Cardiac septum (tissue), 1 donor: Measurements from ENCODE around the gene DRAXIN. TPM values are rescaled to one million over a fixed set of nuclear protein-coding genes. Genes with fewer than 3 reads are reported as not detected.

Source experiments
- DNase-seq: peaks from one replicate; pipeline ENCODE4 v3.0.0-alpha.2; 2020; ENCODE audit warnings: low spot score
- intact Hi-C: fragments of 100-400 bp; cut with DNase I; formaldehyde crosslinking; loops from one replicate; pipeline ENCODE4 v1.14.0; 2022
- total RNA-seq: library from RNA; stranded (reverse); fragmentation: NEBNext Ultra II Directional; extraction: Animal tissue kit (Norgen Biotek cat#: 25700); gene quantifications from one replicate; pipeline ENCODE4 v1.2.1, GENCODE V29; 2021
- donor health status: DM: no; HTN: no; CAD: no.

Gene DRAXIN
- total RNA-seq, 1 donor from 2014 or later, result 0.05 TPM

DNA sequence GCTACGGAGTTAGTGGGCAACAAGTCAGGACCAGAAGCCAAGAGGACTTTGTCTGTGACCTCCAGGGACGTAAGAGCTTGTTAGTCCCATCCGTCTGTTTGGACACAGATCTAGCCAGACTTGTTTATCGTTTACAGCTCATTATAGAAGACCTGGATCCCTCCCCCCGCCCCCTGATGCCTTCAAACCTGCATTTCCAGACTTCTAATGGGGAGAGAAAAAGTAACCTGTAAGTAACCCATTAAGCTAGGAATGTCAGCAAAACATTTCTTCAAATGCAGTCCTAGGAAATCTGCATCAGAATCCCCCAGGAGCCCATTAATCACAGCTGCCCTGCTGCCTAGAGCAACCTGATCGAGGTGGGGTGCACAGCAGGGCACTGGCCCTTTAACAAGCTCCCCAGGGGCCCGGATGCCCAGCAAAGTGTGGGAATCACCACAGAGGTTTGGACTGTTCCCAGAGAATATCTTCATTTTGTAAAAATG is 9.2 kb upstream of the DRAXIN start:
- no peak for DNase-seq
- intact Hi-C loops, result loop anchor here (5.0 kb wide), 1 partner anchor 35 kb away; no protein-coding TSS in a partner anchor

DNA sequence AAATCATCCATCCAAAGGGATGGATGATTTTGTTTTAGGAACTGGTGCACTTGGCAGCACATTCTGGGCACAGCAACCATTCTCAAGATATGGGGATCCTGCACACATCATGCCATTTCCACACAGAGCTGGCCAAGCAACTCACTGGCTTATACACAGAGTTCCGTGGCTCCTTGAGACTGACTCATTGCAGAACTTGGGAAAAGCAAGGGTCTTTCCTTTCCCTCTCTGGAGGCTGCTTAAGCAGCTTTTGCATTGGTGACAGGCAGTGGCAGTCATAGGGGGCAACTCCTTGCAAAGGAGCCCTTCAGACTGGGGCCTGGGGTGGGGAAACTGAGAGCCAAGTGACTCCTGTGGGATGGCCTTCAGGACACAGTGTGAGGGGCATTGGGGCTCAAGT is 8.7 kb upstream of the DRAXIN start:
- intact Hi-C loops, result loop anchor here (5.0 kb wide), 1 partner anchor 35 kb away; no protein-coding TSS in a partner anchor

DNA sequence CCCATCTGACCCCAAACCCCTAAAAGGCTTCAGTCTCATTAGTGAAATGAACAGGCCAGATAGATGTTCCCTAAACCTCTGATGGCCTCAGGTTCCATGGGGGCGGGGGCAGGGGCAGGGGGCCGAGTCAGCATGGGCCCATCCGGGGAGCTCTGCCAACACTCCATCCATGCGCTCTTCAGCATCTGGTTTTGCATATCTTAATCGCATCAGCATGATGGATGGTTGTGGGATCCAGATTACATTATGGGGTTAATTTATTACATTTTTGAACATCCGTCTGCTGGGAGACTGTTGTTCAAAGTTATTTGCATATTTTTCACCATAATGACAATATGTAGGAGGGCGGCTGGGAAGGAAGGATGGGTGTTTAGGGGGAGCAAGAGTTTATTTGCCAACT is 7.4 kb upstream of the DRAXIN start:
- DNase-seq, result no peak
- intact Hi-C loops, result loop anchor here (5.0 kb wide), 1 partner anchor 33 kb away; no protein-coding TSS in a partner anchor

More for the DNA sequence above, 8.7 kb upstream of the DRAXIN start:
- DNase-seq, result no peak

DNA sequence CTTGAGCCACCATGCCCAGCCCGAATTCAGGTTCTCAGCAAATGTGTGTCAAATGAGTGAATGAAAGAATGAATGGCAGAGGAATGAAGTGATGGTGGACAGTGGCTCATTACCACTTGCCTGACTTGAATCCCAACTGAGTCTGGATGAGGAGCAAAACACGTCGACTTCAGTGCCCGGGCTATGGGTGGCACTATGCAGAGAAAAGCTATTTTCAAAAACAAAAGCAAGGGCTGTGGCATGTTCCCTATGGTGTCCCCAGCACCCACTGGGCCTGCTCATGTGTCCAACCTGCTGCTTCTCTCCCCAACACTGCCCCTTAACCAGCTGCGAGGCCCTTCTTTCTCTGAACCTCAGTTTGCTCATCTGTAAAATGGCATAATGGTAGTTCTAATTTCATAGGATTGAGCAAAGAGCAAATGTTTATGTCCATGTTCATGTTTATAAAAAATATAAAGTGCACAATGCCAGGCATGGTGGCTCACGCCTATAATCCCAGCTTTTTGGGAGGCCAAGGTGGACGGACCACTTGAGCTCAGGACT is 6.2 kb upstream of the DRAXIN start:
- no peak for DNase-seq
- intact Hi-C loops, result no loop called here

DNA sequence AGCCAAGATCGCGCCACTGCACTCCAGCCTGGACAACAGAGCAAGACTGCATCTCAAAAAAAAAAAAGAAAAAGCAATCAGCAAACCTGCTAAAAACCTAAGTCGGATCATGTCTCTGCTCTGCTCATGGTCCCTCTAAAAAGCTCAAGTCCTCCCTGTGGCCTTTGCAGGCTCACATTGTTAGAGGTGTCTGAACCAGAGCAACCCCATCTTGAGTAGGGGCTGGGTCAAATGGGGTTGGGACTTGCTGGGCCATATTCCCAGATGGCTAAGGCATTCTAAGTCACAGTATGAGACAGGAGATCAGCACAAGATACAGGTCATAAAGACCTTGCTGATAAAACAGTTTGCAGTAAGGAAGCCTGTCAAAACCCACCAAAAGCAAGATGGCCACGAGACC is 3.0 kb upstream of the DRAXIN start:
- intact Hi-C loops, result no loop called here
- DNase-seq, result no peak

DNA sequence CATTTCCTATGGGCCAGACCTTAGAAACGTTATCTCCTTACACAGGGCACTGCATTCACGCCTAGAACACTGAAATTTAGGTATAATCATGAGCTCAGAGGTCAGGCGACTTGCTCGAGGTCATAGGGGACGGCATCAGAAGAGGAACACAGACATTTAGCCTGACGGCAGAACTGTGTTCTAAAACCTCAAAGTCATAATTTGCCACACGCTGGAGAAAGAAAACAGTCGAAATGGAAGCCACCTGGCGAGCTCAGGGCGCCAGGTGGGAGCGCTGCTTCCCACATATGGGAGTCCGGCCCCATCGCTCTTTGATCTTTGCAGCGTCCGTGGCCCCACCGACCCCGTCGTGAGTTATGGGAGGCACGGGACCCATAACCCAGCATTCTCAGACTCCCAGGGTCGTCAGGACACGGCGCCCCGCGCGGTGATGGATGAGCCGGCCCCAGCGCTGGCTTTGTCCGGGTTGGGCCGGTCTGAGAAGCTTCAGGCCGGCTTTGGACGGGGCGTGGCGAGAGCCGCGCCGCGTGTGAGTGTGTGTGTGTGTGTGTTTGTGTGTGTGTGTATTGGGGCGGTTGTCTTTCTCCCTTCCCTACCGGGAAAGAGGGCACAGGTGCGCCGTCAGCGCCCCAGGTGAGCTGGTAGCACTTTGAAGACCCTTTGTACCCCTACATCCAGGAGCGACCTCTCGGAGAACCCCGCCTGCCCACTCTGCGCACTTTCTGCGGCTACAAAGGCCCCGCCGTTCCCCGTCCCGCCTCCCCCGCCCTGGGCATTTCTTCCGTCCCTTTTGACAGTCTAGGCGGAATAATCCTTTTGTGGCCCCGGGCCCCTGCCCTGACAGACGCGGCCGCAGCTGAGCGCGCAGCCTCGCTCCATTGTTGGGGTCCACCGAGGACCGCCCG is 861 bp upstream of the DRAXIN start:
- no peak for DNase-seq
- intact Hi-C loops, result no loop called here

DNA sequence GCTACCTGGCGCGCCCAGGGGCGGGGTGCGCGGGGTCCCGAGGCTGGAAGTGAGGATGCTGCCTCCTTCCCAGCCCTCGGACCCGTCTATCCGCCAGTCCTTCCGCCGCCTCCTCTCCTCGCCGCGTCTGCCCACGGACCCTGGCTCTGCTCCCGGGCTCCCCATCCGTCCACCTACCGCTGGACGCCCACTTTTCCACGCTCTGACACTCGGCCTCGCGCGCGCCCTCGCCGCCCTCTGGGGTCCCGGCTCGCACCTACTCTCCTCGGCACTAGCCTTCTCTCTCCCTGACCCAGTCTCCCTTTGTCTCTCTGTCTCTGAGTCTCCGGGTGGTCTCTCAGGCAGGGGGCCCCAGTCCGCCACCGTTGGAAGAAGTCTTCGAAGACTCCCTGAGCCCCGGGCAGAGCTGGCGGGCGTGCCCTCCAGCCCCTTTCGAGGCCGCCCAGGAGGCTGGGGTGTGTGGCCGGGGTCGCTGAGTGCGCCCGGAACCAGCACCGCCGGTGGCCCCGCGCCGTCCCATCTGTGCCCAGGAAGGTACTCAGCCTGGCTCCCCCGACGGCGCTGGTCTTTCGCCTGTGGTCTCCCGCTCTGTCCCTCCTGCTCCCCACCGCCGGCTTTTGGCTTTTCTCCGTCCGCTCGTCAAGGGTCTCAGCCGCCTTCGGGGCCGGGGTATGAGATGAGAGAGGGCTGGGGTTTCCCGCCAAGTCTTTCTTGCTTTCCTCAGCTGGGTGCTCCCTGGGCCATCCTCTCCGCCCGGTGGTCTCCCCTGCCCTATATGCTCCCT is 610 bp downstream of the DRAXIN start:
- intact Hi-C loops, result no loop called here
- no peak for DNase-seq

DNA sequence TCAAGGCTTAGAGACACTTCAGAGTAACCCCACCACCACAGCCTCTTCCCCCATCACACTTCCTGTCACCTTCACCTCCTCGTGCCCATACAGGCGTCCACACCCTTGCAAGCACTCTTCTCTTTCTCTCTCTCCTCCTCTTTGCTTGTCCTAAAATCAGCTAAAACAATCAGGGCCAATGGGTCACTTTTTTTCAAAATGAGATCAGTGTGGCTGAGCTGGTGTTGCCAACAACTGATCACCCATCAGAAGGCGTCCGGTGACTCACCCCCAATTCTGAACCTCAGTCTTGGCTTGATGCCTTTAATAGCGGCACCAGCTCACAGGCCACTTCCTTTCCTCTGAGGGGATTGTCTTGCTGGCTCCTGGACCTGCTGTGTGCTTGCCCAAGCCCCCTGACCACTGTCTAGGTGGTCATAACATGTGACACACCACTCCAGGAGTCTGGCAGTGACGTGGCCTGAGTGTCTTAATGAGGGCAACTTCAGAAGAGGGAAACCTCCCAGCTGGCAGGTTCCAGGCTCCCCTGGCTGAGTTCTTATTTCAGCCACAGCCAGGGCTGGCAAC is 1.6 kb downstream of the DRAXIN start:
- no peak for DNase-seq
- intact Hi-C loops, result no loop called here

DNA sequence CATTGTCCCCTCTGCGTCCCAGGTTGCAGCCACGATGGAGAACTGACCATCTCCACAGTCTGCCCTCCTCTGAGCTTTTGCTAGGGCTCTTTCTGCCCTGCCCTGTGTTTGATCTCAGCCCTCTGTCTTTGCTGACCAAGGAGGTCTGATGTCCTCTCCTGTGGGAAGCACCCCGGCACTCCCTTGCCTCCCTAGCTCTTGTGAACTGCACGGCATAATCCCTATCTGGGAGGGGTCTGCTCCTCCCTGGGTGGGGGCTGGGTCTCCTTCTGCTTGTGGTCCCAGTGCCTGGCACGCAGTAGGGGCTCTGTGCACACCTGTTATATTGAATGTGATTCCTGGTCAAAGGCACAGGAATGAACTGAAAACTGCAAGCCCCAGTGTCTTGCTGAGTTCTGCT is 2.4 kb downstream of the DRAXIN start:
- no peak for DNase-seq
- intact Hi-C loops, result no loop called here

DNA sequence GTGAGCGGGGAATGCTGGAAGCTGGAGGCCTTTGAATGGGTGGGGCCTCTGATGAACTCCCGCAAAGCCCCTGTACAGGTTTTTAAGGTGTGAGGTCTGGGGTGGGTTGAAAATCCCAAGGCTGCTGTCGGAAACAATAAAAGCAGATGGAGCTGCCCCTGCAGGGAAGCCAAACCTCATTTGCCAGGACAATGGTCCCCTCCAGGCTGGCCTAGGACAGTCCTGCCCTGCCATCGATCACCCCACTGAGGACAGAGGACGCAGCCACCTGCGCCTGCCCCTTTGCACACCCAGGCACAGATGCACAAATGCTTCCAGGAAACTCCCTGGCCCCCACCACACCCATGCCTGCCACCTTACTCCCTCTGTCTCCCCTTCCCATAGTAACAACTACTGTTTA is 4.4 kb downstream of the DRAXIN start:
- intact Hi-C loops, result no loop called here
- no peak for DNase-seq

DNA sequence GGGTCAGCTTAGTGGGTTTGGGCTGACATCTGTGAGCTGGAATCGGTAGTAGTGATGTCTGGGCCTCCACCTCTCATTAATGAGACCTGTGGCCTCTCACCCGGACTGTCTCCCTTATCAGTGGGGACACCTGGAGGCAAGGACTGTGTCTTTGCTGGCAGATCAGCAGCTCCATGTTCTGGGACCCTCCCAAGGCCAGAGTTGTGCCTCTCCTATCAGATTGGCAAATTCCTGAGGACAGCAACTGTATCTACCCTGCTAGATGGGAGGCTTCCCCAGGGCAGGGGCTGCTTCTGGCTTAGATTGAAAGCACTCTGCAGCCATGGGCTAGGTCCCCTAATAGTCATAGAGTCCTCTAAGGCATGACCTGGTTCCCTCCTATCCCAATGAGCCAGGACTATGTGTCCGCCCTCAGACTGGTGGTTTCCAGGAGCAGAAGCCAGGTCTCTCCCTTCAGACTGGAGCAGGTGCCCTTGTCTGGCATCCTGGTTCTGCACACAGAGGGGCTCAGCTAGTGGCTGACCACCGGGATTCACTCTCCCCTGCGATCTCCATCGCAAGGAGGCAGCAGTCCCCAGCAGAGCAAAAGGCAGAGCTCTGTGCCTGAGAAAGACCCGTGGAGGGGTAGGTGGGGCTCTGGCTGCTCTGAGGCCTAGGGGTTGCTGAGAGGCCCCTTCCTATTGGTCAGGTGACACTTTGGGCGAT is 5.8 kb downstream of the DRAXIN start:
- intact Hi-C loops, result no loop called here
- DNase-seq, result no peak

DNA sequence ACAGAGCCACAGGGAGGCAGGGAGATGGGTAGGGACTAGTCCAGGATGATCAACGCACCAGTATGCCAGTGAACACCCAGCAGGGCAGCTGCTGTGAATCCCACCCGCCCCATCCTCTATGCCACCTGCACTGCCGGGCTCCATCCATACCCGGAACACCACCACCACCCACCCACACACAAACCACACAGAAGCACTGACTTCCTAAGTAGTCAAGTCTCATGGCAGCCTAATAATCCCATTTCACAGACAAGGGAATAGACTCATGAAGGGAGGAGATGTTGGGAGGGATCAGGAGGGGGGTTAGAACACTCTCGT is 6.3 kb downstream of the DRAXIN start:
- intact Hi-C loops, result no loop called here
- DNase-seq, result no peak

DNA sequence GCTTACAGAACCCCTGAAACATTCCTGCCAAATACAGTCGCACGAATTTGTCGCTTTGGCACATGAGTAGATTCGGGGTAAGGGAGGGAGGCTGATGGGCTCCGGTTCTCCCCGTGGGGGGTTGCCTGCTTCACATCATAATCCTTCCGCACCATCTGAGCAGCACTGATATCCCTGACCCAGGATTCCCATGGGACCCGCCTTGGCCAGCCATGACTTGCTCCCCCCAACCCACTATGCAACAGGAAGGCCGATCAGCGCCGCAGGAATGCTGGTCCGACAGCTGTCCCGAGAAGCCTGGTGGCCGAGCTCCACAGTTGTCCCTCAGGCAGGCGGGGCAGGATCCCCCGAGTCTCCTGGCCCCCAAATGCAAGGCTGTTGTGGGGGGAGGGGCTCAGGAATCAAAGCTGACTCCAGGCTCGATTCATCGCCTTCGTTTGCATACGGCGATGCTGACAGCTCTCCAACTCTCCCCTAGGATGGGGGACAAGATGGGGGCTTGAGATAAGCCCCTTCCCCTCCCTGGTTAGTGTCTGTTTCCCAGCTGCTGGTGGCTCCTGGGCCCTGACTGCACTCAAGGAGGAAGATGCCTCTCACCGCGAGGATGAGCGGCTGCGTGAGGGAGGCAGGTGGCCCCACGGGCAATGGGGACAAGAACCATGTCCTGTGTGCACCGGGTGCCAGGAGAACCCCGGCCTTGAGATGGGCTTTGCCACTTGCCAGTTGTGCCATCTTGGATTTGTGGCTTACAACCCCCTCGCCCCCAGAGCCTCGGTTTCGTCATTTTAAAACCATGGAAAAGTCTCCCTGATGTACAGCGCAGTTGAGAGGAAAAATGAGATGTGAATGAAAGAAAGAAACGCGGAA is 9.3 kb downstream of the DRAXIN start:
- intact Hi-C loops, result no loop called here
- no peak for DNase-seq

DNA sequence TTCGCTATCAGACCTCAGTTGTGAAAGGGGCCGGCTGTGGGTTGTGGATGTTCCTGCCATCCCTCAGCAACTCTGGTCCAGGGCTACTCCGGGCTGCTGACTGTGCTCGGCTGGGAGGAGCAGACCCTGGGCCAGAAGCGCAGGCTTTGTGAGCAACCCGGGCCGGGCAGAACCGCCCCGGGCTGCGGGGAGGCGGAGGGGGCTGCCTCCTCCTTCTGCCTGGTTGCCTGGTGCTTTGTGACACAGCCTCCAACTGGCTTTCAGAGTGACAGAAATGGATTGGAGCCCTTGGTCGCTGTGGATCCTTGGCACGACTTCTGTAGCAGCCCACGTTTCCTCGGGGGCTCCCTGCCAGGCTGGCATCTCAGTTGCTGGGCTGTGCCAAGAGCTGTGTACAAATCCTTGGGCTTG is 10.0 kb downstream of the DRAXIN start:
- DNase-seq, result no peak
- intact Hi-C loops, result no loop called here

DNA sequence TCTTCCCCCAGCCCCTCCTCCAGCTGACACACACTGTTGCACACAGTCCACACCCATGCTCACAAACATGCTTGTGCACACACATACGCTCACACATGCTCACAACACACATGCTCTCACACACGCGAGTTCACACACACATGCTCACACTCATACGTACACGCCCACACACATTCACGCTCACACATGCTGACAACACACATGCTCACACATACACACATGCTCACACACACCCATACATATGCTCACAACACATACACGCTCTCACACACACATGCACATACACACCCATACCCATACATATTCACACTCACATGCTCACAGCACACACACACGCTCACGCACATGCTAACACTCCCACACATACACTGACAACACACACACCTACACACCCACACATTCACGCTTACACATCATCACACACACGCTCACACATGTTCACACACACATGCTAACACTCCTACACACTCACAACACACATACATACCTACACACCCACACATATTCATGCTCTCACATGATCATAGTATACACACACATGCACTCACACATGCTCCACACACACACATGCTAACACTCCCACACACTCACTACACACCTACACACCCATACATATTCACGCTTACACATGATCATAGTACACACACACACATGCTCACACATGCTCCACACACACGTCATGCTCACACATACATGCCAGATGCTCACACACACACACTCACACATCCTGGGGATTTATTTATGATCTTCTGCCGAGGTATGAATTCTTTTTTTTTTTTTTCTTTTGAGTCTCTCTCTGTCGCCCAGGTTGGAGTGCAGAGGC is 10.7 kb downstream of the DRAXIN start:
- DNase-seq, result no peak
- intact Hi-C loops, result no loop called here

DNA sequence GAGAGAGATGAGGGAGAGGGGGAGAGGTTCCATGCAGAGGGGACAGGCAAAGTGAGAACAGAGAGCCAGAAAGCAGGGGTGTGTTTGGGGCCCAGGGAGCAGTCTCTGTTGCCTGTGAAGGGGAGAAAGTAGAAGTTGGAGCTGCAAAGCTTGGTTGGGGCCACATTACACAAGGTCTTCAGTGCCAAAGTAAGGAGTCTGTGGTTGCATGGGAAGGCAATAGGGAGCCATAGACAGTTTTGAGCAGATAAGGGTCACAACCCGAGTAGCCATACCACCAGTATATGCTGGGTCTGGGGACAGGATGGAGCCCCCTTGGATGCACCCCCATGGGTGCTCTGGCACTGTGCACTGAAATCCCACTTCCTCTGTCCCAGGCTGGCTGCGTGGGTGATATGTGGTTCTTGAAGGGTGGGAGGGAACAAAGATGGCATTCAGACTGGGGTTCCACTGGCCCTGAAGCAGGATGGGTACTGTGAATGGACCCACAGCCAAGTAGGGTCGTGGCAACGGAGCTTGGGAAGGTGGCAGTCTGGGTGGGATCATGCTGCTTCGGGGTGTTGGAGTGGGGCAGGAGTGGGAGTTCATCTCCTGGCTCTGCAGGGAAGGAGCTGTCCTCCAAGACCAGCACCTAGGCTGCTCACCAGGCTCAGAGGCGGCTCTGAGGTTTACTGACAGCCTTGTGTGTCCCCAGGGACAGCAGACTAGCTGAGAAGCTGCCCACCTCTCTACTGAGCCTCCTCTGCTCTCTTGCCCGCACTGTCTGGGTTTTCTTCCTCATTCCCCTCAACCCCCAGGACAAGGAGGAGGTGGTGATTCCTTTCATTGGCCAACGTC is 12.1 kb downstream of the DRAXIN start:
- intact Hi-C loops, result no loop called here

DNA sequence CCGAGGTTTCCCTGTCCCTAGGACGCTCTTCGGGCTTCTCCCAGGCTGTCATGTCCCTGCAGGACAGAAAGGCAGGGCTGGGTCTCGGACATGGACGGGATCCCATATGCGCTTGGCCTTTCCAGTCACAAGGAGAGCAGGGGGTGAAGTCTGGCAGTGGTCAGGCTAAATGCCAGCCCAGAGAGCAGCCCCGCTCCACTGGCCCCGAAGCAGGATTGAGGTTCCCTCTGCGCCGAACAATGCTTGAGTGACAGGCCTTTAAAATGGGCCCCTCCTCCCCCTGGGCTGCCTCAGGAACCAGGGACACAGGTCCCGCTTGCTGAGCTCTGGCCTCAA is 12.7 kb downstream of the DRAXIN start:
- intact Hi-C loops, result no loop called here
- DNase-seq, result no peak

More for the DNA sequence above, 12.1 kb downstream of the DRAXIN start:
- DNase-seq, result no peak
